WTC11 (cell line): Measurements from ENCODE around the gene CFAP20DC. TPM values are rescaled to one million over a fixed set of nuclear protein-coding genes. Genes with fewer than 3 reads are reported as not detected.

Source experiments
- ATAC-seq: fragments of 200-7000 bp; cut with Tn5 transposase; 2 replicates; pipeline ENCODE4 v1.10.0; 2021; ENCODE audit warnings: mild to moderate bottlenecking, moderate library complexity
- CTCF ChIA-PET: fragments of 300-600 bp; sonication (Branson Sonifier 250); formaldehyde crosslinking; loops from one replicate; lab custom pipeline; 2021; ENCODE audit warnings: antibody characterized with exemption; lab: Charles Lee
- POLR2A ChIA-PET: fragments of 350-600 bp; sonication (Branson Sonifier 250); formaldehyde crosslinking; loops from one replicate; lab custom pipeline; 2021; ENCODE audit warnings: antibody characterized with exemption; lab: Charles Lee
- DNase-seq: peaks from one replicate; pipeline ENCODE4 v3.0.0; 2021; ENCODE audit warnings: low spot score
- H3K27ac Mint-ChIP-seq: 2 replicates; pipeline ENCODE4 v1.8.0; 2021; ENCODE audit warnings: mixed read lengths
- H3K27me3 Mint-ChIP-seq: 2 replicates; pipeline ENCODE4 v1.8.0; 2021; ENCODE audit warnings: low read depth, mild to moderate bottlenecking, moderate library complexity, mixed read lengths
- H3K36me3 Mint-ChIP-seq: 2 replicates; pipeline ENCODE4 v1.8.0; 2021; ENCODE audit warnings: mixed read lengths
- H3K4me1 Mint-ChIP-seq: 2 replicates; pipeline ENCODE4 v1.8.0; 2022; ENCODE audit warnings: mixed read lengths
- H3K4me3 Mint-ChIP-seq: 2 replicates; pipeline ENCODE4 v1.8.0; 2021; ENCODE audit warnings: mild to moderate bottlenecking, moderate library complexity, mixed read lengths
- H3K9me3 Mint-ChIP-seq: 2 replicates; pipeline ENCODE4 v1.8.0; 2021; ENCODE audit warnings: mixed read lengths
- ARID4B ChIP-seq: sonication (generic); formaldehyde crosslinking; IDR thresholded peaks from 2 replicates; pipeline ENCODE4 v1.8.0; 2023; ENCODE audit warnings: missing genetic modification reagents, mild to moderate bottlenecking, borderline replicate concordance
- CDX4 ChIP-seq: fragments of 250-450 bp; sonication (Bioruptor Pico); IDR thresholded peaks from 2 replicates; pipeline ENCODE4 v1.9.0; 2021; ENCODE audit warnings: moderate library complexity, mild to moderate bottlenecking, inconsistent platforms, borderline replicate concordance
- CREM ChIP-seq: sonication (generic); formaldehyde crosslinking; IDR thresholded peaks from 2 replicates; pipeline ENCODE4 v1.8.1; 2022; ENCODE audit warnings: mild to moderate bottlenecking, missing genetic modification reagents, moderate library complexity
- E2F5 ChIP-seq: sonication (generic); formaldehyde crosslinking; IDR thresholded peaks from 2 replicates; pipeline ENCODE4 v1.8.1; 2022; ENCODE audit warnings: mild to moderate bottlenecking, moderate library complexity, missing genetic modification reagents
- ERG ChIP-seq: fragments of 250-450 bp; sonication (Bioruptor Pico); IDR thresholded peaks from 2 replicates; pipeline ENCODE4 v1.8.0; 2021; ENCODE audit warnings: mild to moderate bottlenecking
- ETV6 ChIP-seq: sonication (generic); formaldehyde crosslinking; IDR thresholded peaks from 2 replicates; pipeline ENCODE4 v1.8.1; 2022; ENCODE audit warnings: mild to moderate bottlenecking, missing genetic modification reagents
- FOXP4 ChIP-seq: sonication (generic); formaldehyde crosslinking; IDR thresholded peaks from 2 replicates; pipeline ENCODE4 v1.8.0; 2022; ENCODE audit warnings: mild to moderate bottlenecking, missing genetic modification reagents
- GRHL2 ChIP-seq: fragments of 250-450 bp; sonication (Bioruptor Pico); IDR thresholded peaks from 2 replicates; pipeline ENCODE4 v1.8.0; 2022; ENCODE audit warnings: mild to moderate bottlenecking, moderate library complexity; ENCODE audit not compliant: insufficient replicate concordance, severe bottlenecking
- HMGA2 ChIP-seq: fragments of 250-450 bp; sonication (Bioruptor Pico); IDR thresholded peaks from 2 replicates; pipeline ENCODE4 v1.4.0; 2021; ENCODE audit warnings: mild to moderate bottlenecking, moderate library complexity
- MAX ChIP-seq: sonication (generic); formaldehyde crosslinking; IDR thresholded peaks from 2 replicates; pipeline ENCODE4 v1.8.0; 2022; ENCODE audit warnings: mild to moderate bottlenecking, missing genetic modification reagents
- MLX ChIP-seq: sonication (generic); formaldehyde crosslinking; IDR thresholded peaks from 2 replicates; pipeline ENCODE4 v1.8.1; 2023; ENCODE audit warnings: mild to moderate bottlenecking, missing genetic modification reagents, moderate library complexity
- MXD4 ChIP-seq: fragments of 250-450 bp; sonication (Bioruptor Pico); IDR thresholded peaks from 2 replicates; pipeline ENCODE4 v1.8.0; 2021; ENCODE audit warnings: mild to moderate bottlenecking, moderate library complexity, borderline replicate concordance
- NR2C2 ChIP-seq: sonication (generic); formaldehyde crosslinking; IDR thresholded peaks from 2 replicates; pipeline ENCODE4 v1.8.0; 2022; ENCODE audit warnings: mild to moderate bottlenecking, missing genetic modification reagents
- NR3C1 ChIP-seq: sonication (generic); formaldehyde crosslinking; conservative IDR thresholded peaks from 2 replicates; pipeline ENCODE4 v1.8.1; 2023; ENCODE audit warnings: low read depth, mild to moderate bottlenecking, missing genetic modification reagents
- RELA ChIP-seq: sonication (generic); formaldehyde crosslinking; IDR thresholded peaks from 2 replicates; pipeline ENCODE4 v1.8.1; 2022; ENCODE audit warnings: missing genetic modification reagents, mild to moderate bottlenecking, borderline replicate concordance
- RORB ChIP-seq: fragments of 250-450 bp; sonication (Bioruptor Pico); IDR thresholded peaks from 2 replicates; pipeline ENCODE4 v1.9.0; 2021; ENCODE audit warnings: mild to moderate bottlenecking
- SMAD3 ChIP-seq: sonication (generic); formaldehyde crosslinking; IDR thresholded peaks from 2 replicates; pipeline ENCODE4 v1.8.0; 2022; ENCODE audit warnings: missing genetic modification reagents, mild to moderate bottlenecking, borderline replicate concordance
- SMAD4 ChIP-seq: sonication (generic); formaldehyde crosslinking; IDR thresholded peaks from 2 replicates; pipeline ENCODE4 v1.8.0; 2022; ENCODE audit warnings: mild to moderate bottlenecking, missing genetic modification reagents
- ZBTB43 ChIP-seq: sonication (generic); formaldehyde crosslinking; IDR thresholded peaks from 2 replicates; pipeline ENCODE4 v1.8.1; 2023; ENCODE audit warnings: mild to moderate bottlenecking, missing genetic modification reagents
- ZNF121 ChIP-seq: sonication (generic); formaldehyde crosslinking; IDR thresholded peaks from 2 replicates; pipeline ENCODE4 v1.8.0; 2023; ENCODE audit warnings: missing genetic modification reagents
- ZNF138 ChIP-seq: sonication (generic); formaldehyde crosslinking; conservative IDR thresholded peaks from 2 replicates; pipeline ENCODE4 v1.8.1; 2022; ENCODE audit warnings: mild to moderate bottlenecking, moderate library complexity, missing genetic modification reagents
- ZNF219 ChIP-seq: sonication (generic); formaldehyde crosslinking; IDR thresholded peaks from 2 replicates; pipeline ENCODE4 v1.8.0; 2023; ENCODE audit warnings: missing genetic modification reagents, mild to moderate bottlenecking, borderline replicate concordance
- ZNF416 ChIP-seq: fragments of 250-450 bp; sonication (Bioruptor Pico); IDR thresholded peaks from 2 replicates; pipeline ENCODE4 v1.9.0; 2021; ENCODE audit warnings: mild to moderate bottlenecking, inconsistent platforms
- ZNF423 ChIP-seq: fragments of 250-450 bp; sonication (Bioruptor Pico); IDR thresholded peaks from 2 replicates; pipeline ENCODE4 v2.1.2; 2022; ENCODE audit warnings: mild to moderate bottlenecking, moderate library complexity
- ZNF512 ChIP-seq: sonication (generic); formaldehyde crosslinking; IDR thresholded peaks from 2 replicates; pipeline ENCODE4 v1.8.1; 2022; ENCODE audit warnings: missing genetic modification reagents, borderline replicate concordance
- total RNA-seq: library from RNA; stranded (reverse); gene quantifications from 3 replicates; pipeline ENCODE4 v1.2.3, GENCODE V29; 2021

CFAP20DC gene
- total RNA-seq, 1 experiment from 2014 or later = 4.9 TPM

- TF ChIP-seq ETV6 (no peak), ZNF423 (CRISPR knock-in tag) (no peak), ZNF416 (CRISPR knock-in tag) (no peak), MXD4 (CRISPR knock-in tag) (no peak), ARID4B (no peak), CDX4 (no peak), E2F5 (no peak), ZNF121 (CRISPR knock-in tag) (no peak), NR2C2 (CRISPR knock-in tag) (no peak), SMAD3 (no peak), ZBTB43 (CRISPR knock-in tag) (no peak), ZNF138 (CRISPR knock-in tag) (no peak)
- TF ChIP-seq, all 79 proteins: peak for 0
Measured at GRCh38 chr3:58867621-58868020, 182.2 kb downstream of the CFAP20DC start (continued).

- POLR2A ChIA-PET = no interaction called here
- Mint-ChIP-seq H3K4me1 (peaks cover 54% of the 10 kb centered on the region), H3K27ac (peak overlapping the region; percentile 84), H3K4me3 (peak overlapping the region; percentile 49), H3K27me3 (no peaks in the 10 kb centered on the region; the same call in 1 of the 2 replicates), H3K36me3 (no peaks in the 10 kb centered on the region), H3K9me3 (no peaks in the 10 kb centered on the region)
- ATAC-seq = peak; percentile 56
- CTCF ChIA-PET = interaction anchor here (1.2 kb wide), 1 partner anchor 42 kb away, joined by 5 read pairs; no protein-coding TSS in a partner anchor
- no peak for DNase-seq
- TF ChIP-seq HMGA2 (no peak), ZNF219 (CRISPR knock-in tag) (no peak), MLX (CRISPR knock-in tag) (no peak), FOXP4 (CRISPR knock-in tag) (no peak), MXD4 (CRISPR knock-in tag) (no peak), ZNF512 (CRISPR knock-in tag) (no peak), RELA (CRISPR knock-in tag) (no peak), RORB (CRISPR knock-in tag) (no peak), ERG (CRISPR knock-in tag) (no peak), GRHL2 (CRISPR knock-in tag) (no peak), CREM (no peak), MAX (CRISPR knock-in tag) (no peak), NR3C1 (CRISPR knock-in tag) (no peak), SMAD4 (no peak)
Measured at GRCh38 chr3:58866079-58866478, 183.7 kb downstream of the CFAP20DC start.
